Rectal smooth muscle tissue (tissue), 1 donor: Measurements from ENCODE around the gene STX11.
"Not testable (repeated sequence)": the region's sequence is repeated elsewhere in the genome, so short reads cannot be mapped to it uniquely, and the experiment has no call there.

Source experiments
- H3K27ac ChIP-seq: one replicate; pipeline ENCODE4 v1.7.0; 2013; ENCODE audit warnings: low read depth, low read length, inconsistent platforms
- H3K27me3 ChIP-seq: one replicate; pipeline ENCODE4 v1.7.0; 2013; ENCODE audit warnings: low read length; ENCODE audit not compliant: control insufficient read depth, insufficient read depth
- H3K36me3 ChIP-seq: one replicate; pipeline ENCODE4 v1.7.0; 2013; ENCODE audit warnings: low read length; ENCODE audit not compliant: control insufficient read depth, insufficient read depth
- H3K4me1 ChIP-seq: one replicate; pipeline ENCODE4 v1.7.0; 2013; ENCODE audit warnings: low read length; ENCODE audit not compliant: control insufficient read depth, insufficient read depth
- H3K4me3 ChIP-seq: one replicate; pipeline ENCODE4 v1.7.0; 2013; ENCODE audit warnings: low read length
- H3K9ac ChIP-seq: one replicate; pipeline ENCODE4 v1.7.0; 2013; ENCODE audit warnings: low read length

STX11 gene

DNA sequence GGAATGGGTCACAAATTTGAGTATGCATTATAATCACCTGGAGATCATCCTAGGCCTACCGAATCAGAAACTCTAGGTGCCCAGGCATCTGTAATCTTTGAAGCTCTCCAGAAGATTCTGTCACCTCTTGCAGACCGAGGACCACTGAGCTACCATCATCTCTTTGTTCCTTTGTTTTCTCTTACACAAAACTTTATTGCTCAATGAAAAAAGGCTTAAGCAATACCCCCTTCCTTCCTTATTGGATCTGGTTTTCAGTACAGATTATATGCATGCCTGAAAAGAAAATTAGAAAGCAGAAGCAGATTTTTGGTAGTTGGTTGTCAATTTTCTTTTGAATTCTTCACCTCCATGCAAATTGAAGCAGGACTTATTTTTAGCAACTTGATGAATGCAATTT lies 31.3 kb downstream of the STX11 start:
- H3K36me3 ChIP-seq: no peaks in the 10 kb centered on the region
- H3K27ac ChIP-seq: no peak overlapping the region
- H3K27me3 ChIP-seq: no peaks in the 10 kb centered on the region
- no peak overlapping the region for H3K4me3 ChIP-seq
- no peak overlapping the region for H3K9ac ChIP-seq
- H3K4me1 ChIP-seq: peaks cover 2% of the 10 kb centered on the region

DNA sequence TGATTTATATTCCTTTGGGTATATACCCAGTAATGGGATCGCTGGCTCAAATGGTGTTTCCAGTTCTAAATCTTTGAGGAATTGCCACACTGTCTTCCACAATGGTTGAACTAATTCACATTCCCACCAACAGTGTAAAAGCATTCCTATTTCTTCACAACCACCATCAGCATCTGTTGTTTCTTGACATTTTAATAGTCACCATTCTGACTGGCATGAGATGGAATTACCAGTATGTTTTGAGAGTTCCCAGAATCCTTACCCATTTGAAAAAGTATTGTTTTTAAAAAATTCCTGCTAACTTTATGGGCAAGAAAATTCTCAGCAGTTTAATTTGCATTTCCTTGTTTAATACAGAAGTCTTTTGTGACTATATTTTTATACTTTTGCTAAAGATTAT lies 33.9 kb downstream of the STX11 start:
- not testable (repeated sequence) for H3K27me3 ChIP-seq, H3K9ac ChIP-seq, H3K27ac ChIP-seq, H3K36me3 ChIP-seq, H3K4me1 ChIP-seq, H3K4me3 ChIP-seq

DNA sequence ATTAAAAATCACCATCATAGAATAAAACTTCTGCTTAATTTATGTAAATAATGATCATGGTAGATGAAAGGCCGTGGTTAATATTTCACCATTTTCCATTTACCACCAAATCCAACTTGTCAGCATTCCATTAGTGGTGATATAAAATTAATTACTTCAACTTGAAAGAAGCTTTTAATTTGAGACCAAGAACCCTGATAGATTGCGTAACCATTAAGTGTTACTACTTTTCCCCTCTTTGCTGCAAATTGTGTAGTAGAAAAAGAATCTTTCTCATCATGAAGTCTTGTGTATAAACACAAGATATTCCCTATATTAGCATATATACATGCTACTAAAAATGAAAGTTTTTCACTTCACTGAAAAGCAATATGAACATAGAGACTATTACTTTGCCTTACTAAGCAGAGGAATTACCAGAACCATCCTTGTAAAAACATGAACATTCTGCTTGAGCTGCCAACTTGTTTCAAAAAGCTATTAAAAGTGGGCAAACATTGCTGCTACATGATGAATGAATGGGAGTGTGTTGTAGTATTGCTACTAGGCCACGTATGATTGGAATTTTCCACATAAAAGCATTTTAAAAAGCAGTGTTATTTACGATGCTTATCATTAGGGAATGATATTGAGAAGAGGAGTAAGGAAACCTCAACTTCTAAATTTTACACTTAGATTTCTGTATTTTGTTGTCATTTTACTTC lies 35.0 kb downstream of the STX11 start:
- Histone ChIP-seq H3K27me3 (no peaks in the 10 kb centered on the region), H3K9ac (no peak overlapping the region)

DNA sequence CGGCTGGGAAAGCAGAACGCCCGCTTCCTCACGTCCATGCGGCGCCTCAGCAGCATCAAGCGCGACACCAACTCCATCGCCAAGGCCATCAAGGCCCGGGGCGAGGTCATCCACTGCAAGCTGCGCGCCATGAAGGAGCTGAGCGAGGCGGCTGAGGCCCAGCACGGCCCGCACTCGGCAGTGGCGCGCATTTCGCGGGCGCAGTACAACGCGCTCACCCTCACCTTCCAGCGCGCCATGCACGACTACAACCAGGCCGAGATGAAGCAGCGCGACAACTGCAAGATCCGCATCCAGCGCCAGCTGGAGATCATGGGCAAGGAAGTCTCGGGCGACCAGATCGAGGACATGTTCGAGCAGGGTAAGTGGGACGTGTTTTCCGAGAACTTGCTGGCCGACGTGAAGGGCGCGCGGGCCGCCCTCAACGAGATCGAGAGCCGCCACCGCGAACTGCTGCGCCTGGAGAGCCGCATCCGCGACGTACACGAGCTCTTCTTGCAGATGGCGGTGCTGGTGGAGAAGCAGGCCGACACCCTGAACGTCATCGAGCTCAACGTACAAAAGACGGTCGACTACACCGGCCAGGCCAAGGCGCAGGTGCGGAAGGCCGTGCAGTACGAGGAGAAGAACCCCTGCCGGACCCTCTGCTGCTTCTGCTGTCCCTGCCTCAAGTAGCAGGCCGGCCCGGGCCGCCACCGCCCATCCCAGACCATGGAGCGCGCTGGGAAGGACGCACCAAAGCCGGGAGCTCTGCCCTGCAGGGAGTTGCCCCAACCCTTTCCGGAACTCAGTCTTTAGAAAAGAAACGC lies 36.7 kb downstream of the STX11 start:
- Histone ChIP-seq H3K9ac (no peak overlapping the region), H3K27ac (no peak overlapping the region), H3K4me1 (peaks cover 2% of the 10 kb centered on the region), H3K36me3 (no peaks in the 10 kb centered on the region), H3K27me3 (no peaks in the 10 kb centered on the region), H3K4me3 (no peak overlapping the region)

More for the DNA sequence above, 35.0 kb downstream of the STX11 start:
- H3K36me3 ChIP-seq: no peaks in the 10 kb centered on the region
- peaks cover 2% of the 10 kb centered on the region for H3K4me1 ChIP-seq
- no peak overlapping the region for H3K4me3 ChIP-seq
- H3K27ac ChIP-seq: no peak overlapping the region

DNA sequence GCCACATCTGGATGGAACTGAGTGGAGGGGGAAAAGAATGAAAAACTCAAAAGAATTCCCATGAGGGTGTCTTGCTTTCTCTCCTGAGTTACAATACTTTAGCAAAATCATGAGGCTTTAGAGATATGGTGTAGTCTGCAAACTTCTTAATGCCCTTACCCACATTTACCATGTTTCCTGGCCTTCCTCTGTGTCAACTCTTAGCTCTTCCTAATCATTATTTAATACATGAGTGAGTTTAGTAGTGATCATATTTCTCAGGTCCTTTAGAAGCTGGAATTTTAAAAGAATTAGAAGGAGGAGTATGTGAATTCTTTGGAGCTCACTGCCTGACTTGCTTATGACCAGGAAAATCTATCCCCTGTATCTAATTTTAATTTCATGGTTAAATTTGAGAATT lies 39.0 kb downstream of the STX11 start:
- Histone ChIP-seq H3K9ac (no peak overlapping the region), H3K4me1 (peaks cover 2% of the 10 kb centered on the region), H3K27ac (no peak overlapping the region), H3K27me3 (no peaks in the 10 kb centered on the region), H3K4me3 (no peak overlapping the region), H3K36me3 (no peaks in the 10 kb centered on the region)

DNA sequence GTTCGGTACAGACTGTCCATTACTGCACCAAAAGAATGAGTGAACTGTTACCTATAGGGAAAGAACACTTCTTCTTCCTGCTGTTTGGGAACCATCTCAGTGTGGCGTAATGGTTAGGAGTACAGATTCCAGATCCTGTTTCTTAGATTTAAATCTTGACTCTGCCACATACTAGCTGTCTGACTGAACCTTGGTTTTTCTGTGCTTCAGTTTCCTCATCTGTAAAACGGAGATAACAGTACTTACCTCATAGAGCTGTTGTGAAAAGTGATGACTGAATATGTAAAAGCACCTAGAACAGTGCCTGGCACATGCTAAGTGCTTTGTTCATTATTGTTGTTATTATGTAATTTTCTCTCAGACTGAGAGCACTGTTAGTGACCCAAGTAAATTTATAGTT lies 39.8 kb downstream of the STX11 start:
- Histone ChIP-seq H3K27me3 (no peaks in the 10 kb centered on the region), H3K4me3 (no peak overlapping the region), H3K4me1 (peaks cover 2% of the 10 kb centered on the region), H3K27ac (no peak overlapping the region), H3K9ac (no peak overlapping the region), H3K36me3 (no peaks in the 10 kb centered on the region)

DNA sequence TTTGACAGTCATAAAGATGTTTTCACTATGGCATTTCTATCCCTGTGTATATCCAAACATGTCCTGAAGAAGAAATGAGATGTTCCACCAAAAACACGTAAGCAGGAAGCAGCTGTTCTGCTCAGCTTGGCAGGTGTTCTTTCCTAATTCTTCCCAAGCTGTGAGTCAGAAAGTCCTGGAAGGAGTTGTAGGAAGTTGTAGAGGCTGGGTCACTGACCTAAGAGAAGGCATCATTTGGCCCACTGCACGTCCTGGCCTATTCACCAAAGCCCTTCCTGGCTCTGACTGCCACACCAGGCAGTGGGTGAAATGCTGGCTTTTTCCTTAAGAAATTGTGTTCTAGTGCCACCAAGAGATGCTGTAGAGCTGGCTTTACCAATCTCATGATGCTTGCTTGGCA lies 40.3 kb downstream of the STX11 start:
- no peak overlapping the region for H3K9ac ChIP-seq
- H3K27ac ChIP-seq: no peak overlapping the region

DNA sequence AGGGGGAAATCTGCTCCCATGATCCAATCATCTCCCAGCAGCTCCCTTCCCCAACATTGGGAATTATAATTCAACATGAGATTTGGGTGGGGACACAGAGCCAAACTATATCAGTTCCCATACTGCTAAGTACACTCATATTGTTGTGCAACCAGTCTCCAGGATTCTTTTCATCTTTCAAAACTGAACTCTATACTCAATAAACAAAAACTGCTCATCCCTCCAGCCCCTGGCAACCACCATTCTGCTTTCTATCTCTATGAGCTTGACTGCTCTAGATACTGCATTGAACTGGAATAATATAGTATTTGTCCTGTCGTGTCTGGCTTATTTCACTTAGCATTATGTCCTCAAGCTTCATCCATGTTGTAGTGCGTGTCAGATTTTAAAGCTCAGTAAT lies 42.9 kb downstream of the STX11 start:
- no peaks in the 10 kb centered on the region for H3K27me3 ChIP-seq
- no peak overlapping the region for H3K27ac ChIP-seq
- H3K4me3 ChIP-seq: no peak overlapping the region
- no peaks in the 10 kb centered on the region for H3K36me3 ChIP-seq
- no peaks in the 10 kb centered on the region for H3K4me1 ChIP-seq
- H3K9ac ChIP-seq: no peak overlapping the region

More for the DNA sequence above, 40.3 kb downstream of the STX11 start:
- H3K4me3 ChIP-seq: no peak overlapping the region
- no peaks in the 10 kb centered on the region for H3K27me3 ChIP-seq
- no peaks in the 10 kb centered on the region for H3K36me3 ChIP-seq
- no peaks in the 10 kb centered on the region for H3K4me1 ChIP-seq

DNA sequence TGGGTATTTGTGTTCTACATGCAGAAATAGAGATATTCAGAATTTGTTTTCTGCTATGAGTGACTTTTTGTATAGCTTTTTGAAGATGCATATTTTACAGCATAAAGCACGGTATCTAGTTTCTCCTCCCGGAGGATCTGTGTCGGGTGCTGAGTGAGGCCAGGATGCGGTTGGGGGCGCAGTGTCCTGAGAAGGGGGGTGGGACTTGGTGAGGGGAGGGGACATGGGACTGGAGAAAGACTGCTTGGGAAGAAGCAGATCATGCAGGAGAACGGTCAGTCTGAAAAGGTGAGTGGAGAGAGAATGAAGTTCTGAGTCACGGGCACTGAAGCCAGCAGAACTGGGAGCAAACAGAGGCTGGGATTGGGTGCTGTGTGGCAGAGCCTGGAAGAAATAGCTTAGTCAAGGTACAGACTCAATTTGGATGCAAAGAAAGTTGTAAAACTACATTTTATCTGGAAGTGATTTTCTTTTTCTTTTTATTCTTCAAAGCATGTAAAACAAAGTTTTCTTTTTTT lies 44.0 kb downstream of the STX11 start:
- H3K27me3 ChIP-seq: no peaks in the 10 kb centered on the region
- no peak overlapping the region for H3K9ac ChIP-seq
- no peak overlapping the region for H3K27ac ChIP-seq
- H3K4me1 ChIP-seq: no peaks in the 10 kb centered on the region
- no peaks in the 10 kb centered on the region for H3K36me3 ChIP-seq
- H3K4me3 ChIP-seq: no peak overlapping the region

DNA sequence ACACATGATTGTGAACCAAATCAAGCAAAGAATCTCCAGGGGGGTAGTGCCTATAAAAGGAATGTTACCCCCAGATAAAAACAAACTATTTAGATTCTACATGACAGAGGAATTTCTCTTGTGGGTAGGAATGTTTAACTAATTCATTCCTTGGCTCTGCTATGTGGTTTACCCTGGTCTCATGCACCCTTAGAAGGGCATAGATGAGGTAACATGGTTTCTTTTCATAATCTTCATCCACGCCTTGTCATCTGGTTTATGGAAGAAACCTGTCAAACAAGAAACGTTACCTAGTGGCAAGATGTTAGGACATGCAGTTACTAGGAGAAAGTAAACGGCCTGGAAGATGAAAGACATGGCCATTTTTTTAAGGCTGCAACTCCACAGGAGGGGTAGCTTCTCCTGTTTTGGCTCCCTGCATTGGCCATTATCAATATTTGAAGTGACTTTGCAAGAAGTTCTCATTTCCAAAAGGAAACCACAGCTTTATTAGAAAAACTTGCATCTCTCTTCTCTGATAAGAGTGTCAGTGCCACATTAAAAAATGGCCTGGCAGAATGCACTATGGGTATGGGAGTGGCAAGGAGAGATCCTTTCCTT lies 45.5 kb downstream of the STX11 start:
- H3K36me3 ChIP-seq: no peaks in the 10 kb centered on the region
- H3K27ac ChIP-seq: no peak overlapping the region
- no peak overlapping the region for H3K4me3 ChIP-seq
- no peaks in the 10 kb centered on the region for H3K27me3 ChIP-seq
- no peaks in the 10 kb centered on the region for H3K4me1 ChIP-seq
- no peak overlapping the region for H3K9ac ChIP-seq

DNA sequence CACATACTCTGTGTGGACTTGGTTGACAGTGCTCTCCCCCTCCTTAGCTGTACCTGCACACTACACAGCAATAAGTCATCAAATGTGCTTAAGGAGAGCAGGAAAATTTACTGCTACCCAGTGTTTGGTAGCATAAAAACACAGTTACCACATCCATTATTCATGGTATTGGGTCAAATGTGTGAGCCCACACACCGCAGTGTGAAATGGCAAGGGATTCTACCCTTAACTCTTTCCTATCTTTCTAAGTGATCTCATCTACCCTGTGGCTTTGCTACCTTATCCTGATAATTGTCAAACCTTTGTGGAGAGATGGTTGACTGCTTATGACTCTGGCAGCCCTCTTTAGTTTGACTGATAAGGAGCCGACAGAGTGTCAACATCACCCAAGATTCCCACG lies 47.6 kb downstream of the STX11 start:
- Histone ChIP-seq H3K27ac (no peak overlapping the region), H3K4me1 (no peaks in the 10 kb centered on the region), H3K9ac (no peak overlapping the region), H3K4me3 (no peak overlapping the region), H3K27me3 (no peaks in the 10 kb centered on the region), H3K36me3 (no peaks in the 10 kb centered on the region)

DNA sequence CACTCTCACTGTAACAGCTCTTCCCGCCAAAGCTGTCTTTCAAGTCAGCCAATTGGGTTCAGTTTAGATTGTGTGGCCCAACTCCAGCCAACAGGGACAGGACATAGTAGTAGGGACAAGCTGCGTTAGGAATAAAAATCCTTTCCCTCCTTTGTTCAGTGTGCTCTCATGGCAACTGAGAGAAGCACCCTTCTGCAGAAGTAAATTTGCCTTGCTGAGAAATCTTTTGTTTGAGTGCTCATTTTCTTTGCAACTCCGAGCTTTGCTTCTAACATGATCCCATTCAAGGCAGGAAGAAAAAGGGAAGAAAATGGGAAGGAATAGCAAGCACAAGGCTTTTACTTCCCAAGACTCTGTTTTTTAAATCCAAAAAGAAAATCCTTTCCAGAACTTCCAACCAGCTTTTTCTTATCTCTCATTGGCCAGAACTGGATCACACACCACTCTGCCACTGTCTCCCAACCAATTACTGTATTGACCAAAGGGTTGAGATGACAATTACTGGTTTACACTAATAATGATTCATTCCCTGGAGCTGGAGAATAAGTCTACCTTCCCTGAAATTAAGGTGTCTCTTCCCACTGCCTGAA lies 52.7 kb downstream of the STX11 start:
- Histone ChIP-seq H3K36me3 (no peaks in the 10 kb centered on the region), H3K27ac (no peak overlapping the region)

More for the DNA sequence above, 52.7 kb downstream of the STX11 start:
- H3K27me3 ChIP-seq: no peaks in the 10 kb centered on the region
- H3K9ac ChIP-seq: no peak overlapping the region
- H3K4me3 ChIP-seq: no peak overlapping the region
- H3K4me1 ChIP-seq: no peaks in the 10 kb centered on the region
